Activated CD4-positive, alpha-beta T cell treated with anti-CD3 and anti-CD28 coated beads, Interleukin-2, amount 50 U/mL, for 16 hours (primary cell): ENCODE results near the gene GNG2.

Experiments
- DNase-seq: peaks from one replicate; pipeline ENCODE4 v3.0.0-alpha.2; 2020

Gene GNG2

DNA sequence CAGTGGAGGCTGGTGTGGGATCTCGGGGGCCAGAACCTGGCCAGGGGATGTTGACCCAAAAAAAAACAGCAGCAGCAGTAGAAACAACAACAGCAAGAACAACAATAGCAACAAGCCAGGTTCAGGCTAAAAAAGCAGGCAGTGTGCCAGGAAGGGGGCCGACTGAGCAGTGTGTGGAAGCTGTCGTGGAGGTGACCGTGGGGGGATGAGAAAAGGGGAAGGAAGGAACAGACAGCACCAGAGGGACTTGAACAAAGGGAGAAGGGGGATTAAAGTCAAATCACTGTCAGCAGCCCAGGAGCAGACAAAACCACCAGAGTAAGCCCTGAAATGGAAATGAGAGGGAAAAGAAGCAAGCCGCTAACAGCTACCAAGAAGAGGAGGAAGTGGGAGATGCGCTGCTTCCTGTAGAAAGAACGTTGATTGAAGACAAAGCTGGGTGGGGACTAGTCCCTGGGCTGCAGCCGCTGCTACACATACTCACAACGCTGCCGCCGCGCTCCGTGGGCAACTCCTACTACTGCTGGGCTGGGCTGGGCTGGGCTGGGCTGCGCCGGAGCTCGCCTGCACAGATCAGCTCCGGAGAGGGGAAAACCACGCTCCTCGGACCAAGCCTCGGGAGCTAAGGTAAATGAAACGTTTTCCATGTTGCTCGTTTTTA lies at the start of gene GNG2:
GNG2 (plus strand) TSS at position 449 of the 661 bp plus-strand sequence. CDS start 90,067 bp downstream, outside the sequence.
- DNase-seq, result peak; percentile 93

DNA sequence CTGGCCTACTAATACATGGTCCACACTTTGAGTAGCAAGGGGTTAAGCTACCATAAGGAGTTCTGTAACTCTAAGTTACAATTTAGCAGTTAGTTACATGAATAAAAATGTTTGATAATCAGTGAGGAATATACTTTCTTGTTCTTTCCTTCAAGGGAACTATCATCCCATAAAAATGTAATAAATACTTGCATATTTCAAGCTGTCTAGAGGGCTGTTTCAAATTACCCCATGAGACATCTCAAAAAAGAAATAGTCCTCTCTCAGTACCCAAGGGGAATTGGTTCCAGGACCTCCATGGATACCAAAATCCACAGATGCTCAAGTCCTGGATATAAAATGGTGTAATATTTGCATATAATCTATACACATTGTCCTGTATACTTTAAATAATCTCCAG lies 48.7 kb upstream of the GNG2 start:
- no peak for DNase-seq

DNA sequence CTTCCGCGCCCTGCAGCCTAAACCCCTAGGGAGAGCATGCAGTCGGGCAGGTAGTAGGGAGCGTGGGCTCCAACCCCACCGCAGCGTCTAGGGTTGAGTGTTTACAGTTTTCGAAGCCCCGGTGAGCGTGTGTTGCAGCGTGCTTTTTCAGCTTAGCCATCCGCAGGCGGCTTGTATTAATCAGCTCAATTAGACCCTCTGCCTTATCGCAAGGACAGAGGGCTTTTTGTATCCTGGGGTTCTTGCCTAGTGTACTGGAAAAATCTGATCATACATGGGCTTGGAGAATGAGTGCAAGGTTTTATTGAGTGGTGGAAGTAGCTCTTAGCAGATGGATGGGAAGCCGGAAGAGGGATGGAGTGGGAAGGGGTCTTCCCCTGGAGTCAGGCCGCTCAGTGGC lies 44.4 kb upstream of the GNG2 start:
- DNase-seq, result no peak

DNA sequence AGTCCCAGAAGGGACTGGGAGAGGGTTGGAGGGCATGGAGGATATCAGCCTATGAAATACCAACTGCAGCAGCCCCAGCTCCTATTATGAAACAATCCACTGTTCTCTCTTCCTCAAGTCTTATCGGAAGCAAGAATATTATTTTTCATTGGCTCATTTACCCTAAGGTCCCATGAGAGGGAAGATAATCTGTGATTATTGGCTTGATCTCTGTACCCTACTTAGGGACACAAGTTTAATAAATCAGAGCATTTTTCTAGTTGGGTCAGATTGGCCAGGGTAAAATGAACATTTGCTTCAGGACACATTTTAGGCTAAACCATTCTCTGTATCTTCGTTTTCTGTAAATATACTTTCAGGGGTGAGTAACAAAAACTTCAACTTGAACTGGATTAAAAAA lies 43.1 kb upstream of the GNG2 start:
- no peak for DNase-seq

DNA sequence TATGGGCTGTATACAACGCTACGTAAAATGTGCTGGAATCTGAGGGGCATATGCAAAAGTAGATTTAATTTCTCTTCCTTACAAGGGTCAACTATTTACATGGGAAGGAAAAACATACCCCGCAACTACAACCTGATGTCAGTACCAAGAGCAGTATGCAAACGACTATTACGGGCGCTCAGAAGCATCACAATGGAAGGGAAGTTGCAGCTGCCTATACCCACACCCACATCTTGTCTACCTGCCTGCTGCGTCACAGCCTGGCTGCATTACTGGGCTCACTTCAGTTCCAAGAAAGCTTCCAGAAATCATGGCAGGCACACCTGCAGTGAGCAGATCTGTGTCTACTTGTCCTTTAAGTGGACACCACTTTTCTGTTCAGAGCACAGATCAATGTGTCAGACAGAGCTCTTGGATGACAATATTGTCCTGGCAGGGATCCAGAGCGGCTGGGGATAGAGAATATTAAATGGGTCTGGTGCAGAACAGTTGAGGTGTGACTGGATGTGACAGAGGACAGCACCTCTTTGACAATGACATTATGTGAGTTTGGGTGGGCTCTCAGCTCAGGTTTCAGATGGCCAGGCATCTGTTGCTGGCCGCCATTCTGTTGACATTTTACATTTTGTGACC lies 41.5 kb upstream of the GNG2 start:
- DNase-seq, result no peak

DNA sequence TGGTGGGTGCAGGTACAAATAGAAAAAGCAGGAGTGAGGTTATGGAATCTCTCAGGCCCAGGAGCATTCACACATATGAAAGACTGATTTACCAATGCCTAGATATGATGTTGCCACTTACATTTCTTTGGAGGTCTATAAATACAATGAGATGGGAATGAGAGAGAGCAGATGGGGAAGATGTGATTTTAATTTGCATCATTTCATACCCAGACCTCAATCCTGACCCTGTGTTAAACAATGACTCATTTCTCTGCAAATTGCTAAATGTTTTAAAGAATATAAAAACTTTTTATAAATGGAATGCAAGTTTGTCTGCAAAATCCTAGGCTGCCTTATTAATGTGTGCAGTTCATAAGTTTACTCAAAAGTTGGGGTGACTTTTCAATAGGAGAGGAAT lies 38.6 kb upstream of the GNG2 start:
- no peak for DNase-seq

DNA sequence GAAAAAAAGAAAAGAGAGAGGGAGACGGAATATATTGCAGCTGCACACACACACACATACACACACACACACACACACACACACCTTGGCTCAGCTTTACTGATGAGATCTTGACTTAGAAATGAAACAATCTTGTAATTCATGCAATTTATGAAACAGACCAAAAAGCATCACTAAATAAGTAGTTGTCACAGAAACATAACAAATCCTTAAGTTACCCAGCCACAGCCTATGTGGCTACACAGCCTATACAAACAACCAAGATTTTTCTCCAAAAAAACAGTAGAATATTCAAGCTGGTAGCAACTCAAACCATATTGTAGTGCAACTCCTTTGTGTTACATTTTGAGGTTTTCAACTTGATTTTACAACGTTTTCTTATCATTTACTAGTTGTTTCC lies 37.9 kb upstream of the GNG2 start:
- DNase-seq, result no peak

DNA sequence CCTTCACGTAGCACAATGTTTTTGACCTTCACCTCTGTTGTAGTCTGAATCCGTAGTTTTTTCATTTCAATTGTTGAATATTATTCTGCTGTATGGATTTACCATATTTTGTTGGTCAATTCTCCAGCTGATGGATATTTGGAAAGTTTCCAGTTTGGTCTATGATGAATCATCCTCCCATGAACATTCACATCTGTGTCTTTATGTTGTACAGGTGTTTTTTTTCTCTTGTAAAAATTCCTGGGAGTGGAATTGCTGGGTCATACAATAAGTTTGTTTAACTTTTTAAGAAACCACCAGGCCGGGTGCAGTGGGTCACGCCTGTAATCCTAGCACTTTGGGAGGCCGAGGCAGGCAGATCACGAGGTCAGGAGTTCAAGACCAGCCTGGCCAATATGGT lies 36.7 kb upstream of the GNG2 start:
- no peak for DNase-seq

DNA sequence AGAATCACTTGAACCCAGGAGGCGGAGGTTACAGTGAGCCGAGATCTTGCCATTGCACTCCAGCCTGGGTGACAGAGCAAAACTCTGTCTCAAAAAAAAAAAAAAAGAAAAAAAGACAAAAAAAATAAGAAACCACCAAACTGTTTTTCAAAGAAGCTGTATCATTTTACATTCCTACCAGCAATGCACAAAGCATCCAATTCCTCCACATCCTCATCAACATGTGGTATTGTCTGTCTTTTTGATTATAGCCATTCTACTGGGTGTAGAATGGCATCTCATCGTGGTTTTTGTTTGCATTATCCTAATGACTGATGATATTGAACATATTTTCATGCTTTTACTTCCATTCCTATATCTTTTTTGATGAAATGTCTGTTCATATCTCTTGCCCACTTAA lies 36.2 kb upstream of the GNG2 start:
- DNase-seq, result no peak

DNA sequence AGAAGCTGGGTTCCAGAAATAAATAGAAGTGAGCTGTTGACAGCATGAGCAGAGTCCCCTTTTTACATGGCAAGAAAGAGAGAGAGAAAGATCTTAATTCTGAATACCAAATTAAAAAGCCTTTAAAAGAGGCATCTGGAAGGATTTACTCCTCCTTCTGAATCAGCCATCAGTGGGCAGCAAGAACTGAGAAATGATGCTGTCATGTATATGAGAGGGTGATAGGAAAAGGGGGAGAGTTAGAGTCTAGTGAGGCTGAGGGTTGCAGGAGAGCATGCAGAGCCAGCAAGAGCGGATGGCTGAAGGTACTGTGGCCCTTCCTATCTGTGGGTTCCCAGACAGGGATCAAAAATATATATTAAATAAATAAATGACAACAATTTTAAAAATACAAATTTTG lies 34.5 kb upstream of the GNG2 start:
- no peak for DNase-seq

DNA sequence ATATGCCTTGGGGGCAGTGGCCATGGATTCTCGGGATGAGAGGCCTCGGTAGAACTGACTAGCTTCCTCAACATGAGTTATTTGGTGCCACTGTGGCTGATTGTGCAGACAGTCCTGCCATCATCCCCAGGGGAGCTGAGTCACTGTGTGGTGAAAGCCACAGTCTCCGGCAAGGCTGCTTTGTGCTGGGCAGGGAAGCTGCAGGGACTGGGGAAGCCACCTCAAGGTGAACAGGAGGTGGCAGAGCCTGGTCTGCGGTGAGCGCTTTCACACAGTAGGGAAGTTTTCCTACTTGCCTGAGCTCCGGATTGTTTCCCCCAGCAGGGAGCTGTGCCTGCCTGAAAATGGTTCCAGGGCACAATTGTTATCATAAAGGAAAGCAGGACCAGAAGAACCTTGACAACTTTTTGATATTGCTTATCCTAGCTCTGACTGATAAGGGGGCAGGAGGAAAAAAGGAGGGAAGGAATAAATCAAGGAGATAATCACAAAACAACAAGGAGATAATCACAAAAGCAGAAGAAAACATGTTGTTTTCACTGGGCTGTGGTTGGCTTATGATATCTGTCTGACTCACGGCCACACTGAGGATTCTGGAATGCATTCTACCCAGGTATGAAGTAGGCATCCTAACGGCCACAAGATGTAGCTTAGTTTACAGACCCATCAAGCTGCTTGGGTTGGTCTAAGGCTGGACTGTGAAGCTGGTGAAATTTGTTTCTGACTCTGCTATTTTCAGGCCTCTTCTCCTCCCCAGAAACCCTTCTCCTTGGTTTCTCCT lies 32.2 kb upstream of the GNG2 start:
- peak; percentile 87 for DNase-seq

DNA sequence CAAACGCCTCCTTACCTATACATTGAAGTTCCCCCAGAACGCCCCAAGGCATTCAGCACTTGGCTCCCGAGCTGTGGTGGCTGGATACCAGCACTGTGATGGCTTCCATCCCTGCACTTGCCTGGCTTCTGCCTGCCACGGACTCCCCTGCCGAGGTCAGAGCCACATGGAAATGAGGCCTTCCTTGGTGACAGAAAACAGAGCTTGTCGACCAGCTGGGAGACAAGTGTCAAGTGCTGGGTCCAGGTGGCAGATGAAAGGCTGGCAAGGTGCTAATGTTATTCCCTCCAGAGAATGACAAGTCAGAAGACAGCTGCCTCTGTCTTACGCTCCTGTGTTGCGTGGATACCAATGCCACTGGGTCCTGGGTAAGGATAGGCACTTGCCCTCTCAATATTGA lies 26.2 kb upstream of the GNG2 start:
- no peak for DNase-seq

DNA sequence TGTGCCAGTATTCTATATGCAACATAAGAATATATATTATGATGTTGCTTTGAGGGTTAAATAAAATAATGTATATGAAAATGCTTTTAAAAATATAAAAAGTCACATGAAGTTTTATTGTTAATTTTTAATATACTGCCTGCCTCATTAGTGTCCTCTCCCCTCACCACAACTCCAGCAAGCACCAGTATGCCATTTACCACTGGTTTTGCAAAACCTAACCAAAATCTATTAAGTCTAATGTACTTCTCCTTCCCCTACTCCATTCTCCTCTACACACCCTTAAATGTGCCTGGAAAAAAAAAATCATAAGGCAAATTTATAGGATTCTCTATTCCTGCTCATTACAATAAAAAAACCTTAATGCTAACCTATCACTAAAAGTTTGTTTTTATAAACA lies 24.0 kb upstream of the GNG2 start:
- DNase-seq, result no peak

DNA sequence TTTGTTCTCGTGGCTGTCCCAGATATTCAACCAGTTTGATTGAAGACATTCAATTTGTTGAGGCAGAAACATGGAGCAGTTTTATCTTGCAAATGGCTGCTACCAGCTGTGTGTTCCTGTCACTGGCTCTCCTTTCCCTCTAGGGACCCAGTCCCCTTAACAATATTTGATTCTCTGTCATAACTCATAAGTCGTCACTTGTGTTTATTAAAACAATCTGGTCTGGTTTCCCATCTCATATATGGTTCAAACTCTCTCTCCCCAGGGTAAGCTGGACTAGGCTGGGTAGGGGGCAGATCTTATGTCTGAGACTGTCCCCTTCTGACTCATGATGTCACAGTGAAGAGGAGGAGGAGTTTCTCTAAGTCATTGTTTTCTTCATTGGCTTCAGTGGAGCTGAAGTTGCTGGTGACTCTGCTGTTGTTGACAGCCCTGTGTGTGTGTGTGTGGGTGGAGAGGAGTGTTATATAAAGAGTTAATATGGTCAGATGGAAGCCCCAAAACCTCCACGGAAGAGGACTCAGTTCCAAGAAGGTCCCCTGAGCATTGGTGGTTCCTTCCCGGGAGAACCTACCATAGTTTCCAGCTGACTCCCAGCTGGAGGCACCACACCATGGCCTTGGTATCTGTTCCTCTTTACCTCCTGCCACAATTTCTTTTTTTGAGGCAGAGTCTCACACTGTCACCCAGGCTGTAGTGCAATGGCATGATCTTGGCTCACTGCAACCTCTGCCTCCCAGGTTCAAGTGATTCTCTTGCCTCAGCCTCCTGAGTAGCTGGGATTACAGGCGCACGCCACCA lies 16.1 kb upstream of the GNG2 start:
- DNase-seq, result no peak

DNA sequence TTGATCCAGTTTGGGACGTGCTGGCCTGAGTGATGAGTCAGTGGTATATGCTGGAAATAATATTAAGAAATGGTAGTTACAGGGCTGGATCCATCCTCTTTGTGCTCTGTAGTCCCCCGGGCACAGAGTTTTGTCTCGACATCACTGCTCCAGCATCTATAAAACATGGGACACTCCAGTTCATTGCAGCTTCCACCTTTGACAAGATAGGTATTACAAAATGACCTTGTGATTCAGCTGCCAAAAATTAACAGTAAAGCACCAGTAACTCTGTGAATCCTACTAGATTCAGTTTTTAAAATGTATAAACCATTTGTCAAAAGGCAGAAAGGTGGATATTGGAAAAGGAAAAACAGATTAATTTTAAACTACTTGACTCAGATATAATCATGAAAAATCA lies 14.6 kb upstream of the GNG2 start:
- DNase-seq, result no peak

DNA sequence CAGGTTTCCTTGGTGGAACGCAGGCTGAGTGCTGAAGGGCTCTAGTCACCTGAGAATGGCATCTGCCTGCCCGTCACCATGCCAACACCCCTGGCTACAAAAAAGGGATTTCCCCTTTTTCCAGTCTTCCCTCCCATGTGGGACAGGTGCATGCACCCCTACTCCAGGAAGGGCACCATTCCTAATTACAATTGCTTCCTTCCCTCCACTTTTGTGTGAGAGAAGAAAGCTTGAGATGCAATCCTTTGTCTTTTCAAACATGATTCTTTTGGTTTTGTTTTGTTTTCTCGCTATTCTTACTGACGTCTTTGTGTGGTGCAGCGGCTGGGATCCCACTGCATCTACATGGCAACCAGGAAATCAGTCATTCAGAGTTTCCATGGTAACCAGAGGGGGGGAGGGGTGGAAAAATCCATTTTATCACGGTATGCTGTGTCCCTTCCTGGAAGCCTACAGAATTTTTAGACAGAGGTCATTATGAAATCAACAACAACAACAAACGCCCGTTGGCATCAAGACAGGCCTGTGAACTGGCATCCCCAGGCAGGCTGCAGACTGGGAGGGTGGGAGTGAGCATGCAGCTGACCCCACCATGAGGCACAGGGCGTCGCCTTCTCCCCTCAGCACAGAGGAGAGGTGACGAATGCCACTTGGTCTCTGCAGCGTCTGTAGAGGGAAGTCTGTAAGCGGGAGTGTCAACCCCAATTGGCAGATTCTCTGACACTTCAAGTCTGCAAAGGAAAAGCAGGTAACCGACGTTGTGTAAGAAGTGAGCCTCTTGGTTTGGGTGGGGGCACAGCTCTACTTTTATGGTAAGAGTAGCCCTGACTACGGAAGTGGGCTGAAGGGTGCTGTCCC lies 13.6 kb upstream of the GNG2 start:
- DNase-seq, result peak; percentile 96

DNA sequence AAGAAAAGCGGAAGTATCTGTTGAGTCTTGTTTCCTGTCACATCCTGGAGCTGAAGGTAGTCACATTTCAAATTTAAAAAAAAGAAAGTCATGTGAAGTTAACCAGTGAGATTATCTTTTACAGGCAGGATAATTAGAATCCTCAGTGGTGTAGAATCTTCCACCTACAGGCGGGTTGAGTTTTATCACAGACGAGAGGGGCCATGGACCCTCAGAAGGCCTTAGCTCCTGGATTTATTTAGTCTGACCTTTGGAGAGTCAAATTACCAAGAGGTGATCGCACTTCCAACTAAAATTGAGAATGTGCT lies 13.0 kb upstream of the GNG2 start:
- no peak for DNase-seq

DNA sequence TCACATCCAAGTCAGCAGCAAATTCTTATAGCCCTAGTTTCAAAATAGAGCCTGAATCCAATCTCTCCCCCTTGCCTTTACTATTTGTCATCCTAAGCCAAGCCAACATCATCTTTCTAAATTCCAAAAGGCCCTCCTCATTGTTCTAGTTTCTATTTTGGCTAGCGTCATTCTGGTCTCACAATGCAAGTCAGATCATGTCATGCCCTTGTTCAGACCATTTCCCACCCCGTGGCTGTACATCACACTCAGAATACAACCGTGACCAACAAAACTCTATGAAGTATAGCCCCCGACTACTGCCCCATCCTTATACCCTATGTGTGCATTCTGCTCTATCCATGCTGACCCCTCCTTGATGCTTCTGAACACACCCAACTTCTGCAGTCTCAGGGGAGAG lies 12.3 kb upstream of the GNG2 start:
- DNase-seq, result no peak

DNA sequence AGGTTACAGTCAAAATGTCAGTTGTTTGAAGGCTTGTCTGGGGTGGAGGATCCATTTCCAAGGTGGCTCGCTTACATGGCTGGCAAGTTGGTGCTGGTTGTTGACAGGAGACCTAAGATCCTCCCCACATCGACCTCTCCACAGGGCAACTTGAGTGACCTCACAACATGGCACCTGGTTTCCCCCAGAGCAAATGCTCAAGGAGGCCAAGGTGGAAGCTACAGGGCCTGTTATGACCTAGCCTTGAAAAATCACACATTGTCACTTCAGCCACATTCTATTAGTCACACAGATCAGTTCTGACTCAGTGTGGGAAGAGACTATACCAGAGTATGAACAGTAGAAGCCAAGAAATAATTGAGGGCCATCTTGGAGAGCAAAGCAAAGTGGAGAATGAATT lies 11.3 kb upstream of the GNG2 start:
- peak; percentile 93 for DNase-seq

DNA sequence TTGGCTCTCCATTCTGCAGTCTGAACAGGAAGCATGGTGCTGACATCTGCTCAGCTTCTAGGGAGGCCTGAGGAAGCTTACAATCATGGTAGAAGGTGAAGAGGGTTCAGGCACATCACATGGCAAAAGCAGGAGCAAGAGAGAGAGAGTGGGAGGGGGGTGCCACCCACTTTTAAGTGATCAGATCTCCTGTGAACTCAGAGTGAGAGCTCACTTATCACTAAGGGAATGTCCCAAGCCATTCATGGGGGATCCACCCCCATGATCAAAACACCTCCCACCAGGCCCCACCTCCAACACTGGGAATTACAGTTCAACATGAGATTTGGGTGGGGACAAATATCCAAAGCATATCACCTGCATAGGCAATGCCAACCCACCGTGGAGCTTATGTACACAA lies 9.8 kb upstream of the GNG2 start:
- no peak for DNase-seq

DNA sequence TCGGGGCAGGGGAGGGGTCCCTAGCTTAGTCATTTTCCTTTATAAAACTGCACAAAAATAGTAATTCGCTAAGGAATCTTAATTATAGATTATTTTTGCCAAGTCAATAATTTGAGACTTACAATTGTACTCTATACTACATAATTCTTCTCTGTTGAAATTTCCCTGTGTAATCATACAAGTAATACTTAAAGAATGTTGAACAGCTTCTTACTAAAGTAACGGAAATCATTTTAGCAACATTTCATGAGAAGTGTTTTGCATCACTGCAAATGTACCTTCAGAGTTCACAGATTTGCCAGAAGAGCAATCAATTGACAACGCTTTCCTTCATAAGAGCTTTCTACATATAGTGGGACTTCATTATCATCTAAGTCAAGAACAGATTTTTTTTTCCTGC lies 7.9 kb upstream of the GNG2 start:
- no peak for DNase-seq

DNA sequence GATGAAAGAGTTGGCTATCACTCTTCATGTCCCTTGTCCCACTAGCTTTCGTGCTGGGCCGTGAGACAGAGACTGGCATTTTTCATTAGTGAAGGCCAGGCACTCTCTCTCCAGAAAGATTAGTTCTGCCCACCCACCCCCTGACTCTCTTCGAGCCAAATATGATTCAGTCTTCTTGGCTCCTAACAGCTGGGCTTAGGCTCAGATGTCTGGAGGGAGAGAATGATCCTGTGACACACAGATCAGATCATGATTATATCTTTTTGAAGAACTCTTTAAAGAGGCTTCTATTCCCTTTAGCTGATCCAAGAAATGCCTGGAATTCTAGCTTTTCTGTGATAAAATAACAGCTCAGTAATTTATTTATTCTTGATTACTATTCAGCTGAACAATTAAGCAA lies 5.2 kb upstream of the GNG2 start:
- DNase-seq, result no peak

DNA sequence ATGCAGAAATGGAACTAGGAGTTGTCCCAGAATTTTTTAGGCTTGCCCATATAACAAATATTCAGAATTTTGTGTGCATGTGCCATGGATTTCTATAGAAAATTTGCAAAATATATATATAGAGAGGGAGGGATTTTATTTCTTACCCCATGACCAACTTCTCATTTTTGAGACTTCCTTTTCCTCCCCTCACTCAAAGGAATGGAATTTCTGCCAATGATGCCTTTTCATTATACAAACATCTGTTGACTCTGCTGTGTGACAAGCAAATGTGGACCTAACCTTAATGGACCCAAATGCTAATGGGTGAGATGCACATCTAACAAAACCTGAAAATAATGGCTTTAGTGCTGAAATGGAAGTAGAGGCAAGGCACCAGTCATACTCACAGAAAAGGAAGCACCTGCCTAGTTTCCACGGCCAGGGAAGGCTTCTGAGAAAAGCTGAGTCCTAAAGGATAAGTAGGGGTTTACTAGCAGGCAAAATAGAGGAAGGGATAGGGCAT lies 3.6 kb upstream of the GNG2 start:
- DNase-seq, result no peak
